ENCODE data around the gene KBTBD4. TPM values are rescaled to one million over a fixed set of nuclear protein-coding genes. Genes with fewer than 3 reads are reported as not detected.

KBTBD4 gene
- total RNA-seq, 1 experiment from 2014 or later: 15.9 TPM

- H3K4ac ChIP-seq (ENCODE audit: low read depth, low read length): no peak overlapping the region
- no peak overlapping the region for H2AFZ ChIP-seq (ENCODE audit: low read length)
- H2BK20ac ChIP-seq (ENCODE audit: low read depth, low read length, poor library complexity, severe bottlenecking): no peak overlapping the region
- H4K20me1 ChIP-seq (ENCODE audit: control insufficient read depth, insufficient read depth, insufficient read length): no peaks in the 10 kb centered on the region
- H4K8ac ChIP-seq (replicated peaks; ENCODE audit: insufficient read length, low read depth, low read length): no peak overlapping the region
- WGBS (ENCODE audit: extremely low coverage, insufficient read length, low lambda C conversion rate): no CpG with 5 or more reads among the region's 3 CpGs
- no peaks in the 10 kb centered on the region for H3K27me3 ChIP-seq (ENCODE audit: insufficient read depth, low read length)
- H2BK5ac ChIP-seq (ENCODE audit: insufficient read length, low read length): no peak overlapping the region
- no peak overlapping the region for H2BK15ac ChIP-seq (ENCODE audit: low read depth, low read length)
- Mint-ChIP-seq H3K4me1 (no peaks in the 10 kb centered on the region), H3K9me3 (no peaks in the 10 kb centered on the region), H3K27ac (no peak overlapping the region), H3K27me3 (ENCODE audit: low read depth) (no peaks in the 10 kb centered on the region), H3K4me3 (no peak overlapping the region), H3K36me3 (ENCODE audit: insufficient read depth in 1 of 3, low read depth in 3 of 3) (peaks cover 0 to 4% (median 2%) of the 10 kb centered on the region in 3 experiments; a peak in 2 of 7 replicates)
- no peak overlapping the region for H3K56ac ChIP-seq (ENCODE audit: insufficient read length, low read depth, low read length)
- no peaks in the 10 kb centered on the region for H3K79me2 ChIP-seq (ENCODE audit: insufficient read depth, low read length)
- H4K91ac ChIP-seq (ENCODE audit: insufficient read length, low read depth, low read length): no peak overlapping the region
- no peaks in the 10 kb centered on the region for H3K23me2 ChIP-seq (ENCODE audit: insufficient read length, low read depth, low read length, poor library complexity, severe bottlenecking)
- no peak overlapping the region for H2BK12ac ChIP-seq (ENCODE audit: insufficient read length, low read depth, low read length)
- TF ChIP-seq, protein P1, sequence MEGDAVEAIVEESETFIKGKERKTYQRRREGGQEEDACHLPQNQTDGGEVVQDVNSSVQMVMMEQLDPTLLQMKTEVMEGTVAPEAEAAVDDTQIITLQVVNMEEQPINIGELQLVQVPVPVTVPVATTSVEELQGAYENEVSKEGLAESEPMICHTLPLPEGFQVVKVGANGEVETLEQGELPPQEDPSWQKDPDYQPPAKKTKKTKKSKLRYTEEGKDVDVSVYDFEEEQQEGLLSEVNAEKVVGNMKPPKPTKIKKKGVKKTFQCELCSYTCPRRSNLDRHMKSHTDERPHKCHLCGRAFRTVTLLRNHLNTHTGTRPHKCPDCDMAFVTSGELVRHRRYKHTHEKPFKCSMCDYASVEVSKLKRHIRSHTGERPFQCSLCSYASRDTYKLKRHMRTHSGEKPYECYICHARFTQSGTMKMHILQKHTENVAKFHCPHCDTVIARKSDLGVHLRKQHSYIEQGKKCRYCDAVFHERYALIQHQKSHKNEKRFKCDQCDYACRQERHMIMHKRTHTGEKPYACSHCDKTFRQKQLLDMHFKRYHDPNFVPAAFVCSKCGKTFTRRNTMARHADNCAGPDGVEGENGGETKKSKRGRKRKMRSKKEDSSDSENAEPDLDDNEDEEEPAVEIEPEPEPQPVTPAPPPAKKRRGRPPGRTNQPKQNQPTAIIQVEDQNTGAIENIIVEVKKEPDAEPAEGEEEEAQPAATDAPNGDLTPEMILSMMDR (conservative IDR thresholded peaks at IDR 0.05): no peak
- no peak overlapping the region for H2AK5ac ChIP-seq (ENCODE audit: insufficient read length, low read length)
- H4K5ac ChIP-seq (ENCODE audit: insufficient read length, low read depth, low read length): no peak overlapping the region
- H3K9me3 ChIP-seq (ENCODE audit: control insufficient read depth, low read depth, low read length): no peaks in the 10 kb centered on the region
- no peaks in the 10 kb centered on the region for H3K4me1 ChIP-seq (ENCODE audit: insufficient read depth, low read length)
- H3K4me2 ChIP-seq (ENCODE audit: insufficient read depth, insufficient read length, low read length): no peak overlapping the region
- no peak for DNase-seq
- no peak overlapping the region for H3K23ac ChIP-seq (ENCODE audit: insufficient read length, low read depth, low read length)
- no peak overlapping the region for H3T11ph ChIP-seq (ENCODE audit: low read length)
- H3K79me1 ChIP-seq (ENCODE audit: insufficient read depth, low read depth, low read length, poor library complexity, severe bottlenecking): no peaks in the 10 kb centered on the region
- H2BK120ac ChIP-seq (ENCODE audit: low read depth, low read length, poor library complexity, severe bottlenecking): no peak overlapping the region
- H3K9ac ChIP-seq (ENCODE audit: extremely low read depth, insufficient read length, low read length): no peak overlapping the region
- H3K14ac ChIP-seq (ENCODE audit: insufficient read depth, low read length): no peak overlapping the region
- H3K27ac ChIP-seq (ENCODE audit: insufficient read length, low read depth, low read length): no peak overlapping the region
- H3K18ac ChIP-seq (ENCODE audit: insufficient read length, low read depth, low read length): no peak overlapping the region
These were observed 27.2 kb upstream of the KBTBD4 start for GRCh38 chr11:47605921-47606320.
